ENCODE measurements around the gene TXNL4A. TPM values are rescaled to one million over a fixed set of nuclear protein-coding genes. Genes with fewer than 3 reads are reported as not detected.

TXNL4A gene
- total RNA-seq, 1 experiment from 2014 or later: 178 TPM

DNA sequence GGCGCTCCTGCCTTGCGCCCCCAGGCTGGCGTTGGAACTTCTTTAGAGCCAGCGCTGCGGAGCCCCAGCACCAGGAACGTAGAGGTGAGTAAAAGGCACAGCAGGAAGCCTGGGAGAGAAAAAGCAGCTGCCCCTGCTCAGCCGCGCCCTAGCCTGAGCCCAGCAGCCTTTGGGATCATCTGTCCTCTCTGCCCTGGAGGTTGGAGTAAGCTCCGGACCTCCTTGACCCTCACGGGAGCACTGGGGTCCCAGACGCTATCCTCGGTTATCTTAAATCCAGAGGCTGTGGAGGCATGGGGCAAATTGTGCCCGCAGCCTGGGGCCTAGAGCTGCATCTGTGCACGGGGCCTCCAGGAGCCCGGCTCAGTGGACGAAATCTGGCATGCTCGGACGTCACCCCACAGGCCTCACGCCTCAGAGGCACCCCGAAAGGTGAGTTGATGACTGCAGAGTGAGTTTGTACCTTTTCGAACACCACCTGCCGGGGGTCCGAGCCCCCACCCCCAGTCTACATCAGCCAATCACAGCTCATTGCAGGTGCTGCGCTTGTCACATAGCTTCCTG is 35.3 kb downstream of the TXNL4A start:
- no peak for ATAC-seq
- peaks cover 30% of the 10 kb centered on the region for H3K79me2 ChIP-seq (ENCODE audit: insufficient read depth, low read length)

More for the DNA sequence above, 35.3 kb downstream of the TXNL4A start:
- Histone ChIP-seq H3K9me2 (ENCODE audit: insufficient read depth) (no peaks in the 10 kb centered on the region), H3K4me2 (ENCODE audit: low read length) (no peak overlapping the region), H3K27ac (ENCODE audit: low read depth, low read length) (no peak overlapping the region), H3K4me1 (ENCODE audit: control insufficient read depth in 1 of 2, insufficient read depth in 2 of 2, low read length in 2 of 2) (peaks cover 3 to 16% of the 10 kb centered on the region in 2 experiments; a peak in 2 of 4 replicates), H4K20me1 (ENCODE audit: insufficient read depth) (peaks cover 3% of the 10 kb centered on the region; the same call in 1 of the 2 replicates), H3K27me3 (ENCODE audit: insufficient read depth, low read length) (no peaks in the 10 kb centered on the region), H2AFZ (ENCODE audit: low read depth, low read length, poor library complexity, severe bottlenecking) (no peak overlapping the region), H3K4me3 (replicated peaks in 1 of 2; ENCODE audit: low read depth in 1 of 2, low read length in 2 of 2) (no peak overlapping the region), H3K9me3 (ENCODE audit: control insufficient read depth in 1 of 2, insufficient read depth in 1 of 2, low read depth in 1 of 2, low read length in 2 of 2) (no peaks in the 10 kb centered on the region), H3K9ac (ENCODE audit: low read length) (no peak overlapping the region), H3K36me3 (ENCODE audit: control insufficient read depth in 1 of 2, insufficient read depth in 2 of 2, low read length in 2 of 2) (peaks cover 0 to 11% of the 10 kb centered on the region in 2 experiments; a peak in 1 of 4 replicates)
- no peak for DNase-seq (ENCODE audit: low read depth, low spot score)
- BruUV-seq (replicated peaks): no TSS peak
- RAD21 ChIA-PET (ENCODE audit: low non-redundant PET in 1 of 2, low total read pairs in 2 of 2, uncharacterized antibody in 2 of 2, unreplicated experiment in 2 of 2): no interaction called here
- POLR2A ChIA-PET: interaction anchor here (0.7 kb wide), 1 partner anchor 128 kb away, joined by 3 read pairs; no protein-coding TSS in a partner anchor
- TF ChIP-seq ZFX (IDR thresholded peaks at IDR 0.05): no peak
- no peak for TF ChIP-seq ELF1 (IDR thresholded peaks at IDR 0.05; ENCODE audit: borderline replicate concordance, low read depth)
- no peak for TF ChIP-seq SIN3A (IDR thresholded peaks at IDR 0.05; ENCODE audit: low read depth)
- no peak for TF ChIP-seq RAD21 (IDR thresholded peaks at IDR 0.05; ENCODE audit: low read depth)
- no peak for TF ChIP-seq ZBTB33 (IDR thresholded peaks at IDR 0.05; ENCODE audit: extremely low read depth, insufficient replicate concordance, low read length)
- no peak for TF ChIP-seq SP1 (IDR thresholded peaks at IDR 0.05; ENCODE audit: low read depth)
- no peak for TF ChIP-seq POLR2A (IDR thresholded peaks at IDR 0.05; ENCODE audit: borderline replicate concordance, extremely low read depth, insufficient read depth, insufficient read length)
- TF ChIP-seq TCF7L2 (IDR thresholded peaks at IDR 0.05; ENCODE audit: borderline replicate concordance, extremely low read depth, insufficient read depth, insufficient read length): no peak
- no peak for TF ChIP-seq ZNF274 (IDR thresholded peaks at IDR 0.05; ENCODE audit: low read depth, low read length)
- TF ChIP-seq POLR2AphosphoS5 (IDR thresholded peaks at IDR 0.05; ENCODE audit: low read depth, low read length): no peak
- TF ChIP-seq YY1 (IDR thresholded peaks at IDR 0.05; ENCODE audit: extremely low read depth, insufficient replicate concordance, low read depth, low read length): no peak
- TF ChIP-seq REST (IDR thresholded peaks at IDR 0.05; ENCODE audit: low read depth): no peak
- TF ChIP-seq JUND (IDR thresholded peaks at IDR 0.05): no peak
- TF ChIP-seq ATF3 (IDR thresholded peaks at IDR 0.05): no peak
- no peak for TF ChIP-seq FOSL1 (IDR thresholded peaks at IDR 0.05; ENCODE audit: low read depth)
- intact Hi-C loops (cut with micrococcal nuclease): no loop called here
- CTCF ChIA-PET: no interaction called here
